Endothelial cell of umbilical vein (primary cell): ENCODE measurements around the gene ALG12.

Experiments
- CTCF ChIP-seq, 2 donors: IDR thresholded peaks; 1 replicate in 1 of 2; 2 replicates in 1 of 2; pipeline ENCODE4 v1.5.1; 2011; ENCODE audit warnings: low read length in 2 of 2, mild to moderate bottlenecking in 2 of 2, moderate library complexity in 2 of 2, control low read depth in 1 of 2, inconsistent platforms in 1 of 2, low read depth in 1 of 2; ENCODE audit not compliant: insufficient read depth in 1 of 2; ENCODE audit errors: extremely low read depth in 1 of 2
- EZH2 ChIP-seq: IDR thresholded peaks from 2 replicates; pipeline ENCODE4 v1.6.1; 2012; ENCODE audit warnings: borderline replicate concordance, low read depth, mild to moderate bottlenecking, moderate library complexity, low read length, inconsistent platforms; ENCODE audit not compliant: severe bottlenecking
- FOS ChIP-seq: IDR thresholded peaks from 2 replicates; pipeline ENCODE4 v1.6.1; 2011; ENCODE audit warnings: mild to moderate bottlenecking, low read length, moderate library complexity, borderline replicate concordance; ENCODE audit not compliant: insufficient read depth
- JUN ChIP-seq: IDR thresholded peaks from 2 replicates; pipeline ENCODE4 v1.6.1; 2011; ENCODE audit warnings: borderline replicate concordance, low read depth; ENCODE audit not compliant: insufficient read length, insufficient read depth
- MAX ChIP-seq: IDR thresholded peaks from 2 replicates; pipeline ENCODE4 v1.6.1; 2011; ENCODE audit not compliant: insufficient read depth, insufficient read length
- MYC ChIP-seq: IDR thresholded peaks from one replicate; pipeline ENCODE4 v1.6.1; 2011; ENCODE audit warnings: mild to moderate bottlenecking, low read depth, low read length
- POLR2A ChIP-seq: IDR thresholded peaks from 2 replicates; pipeline ENCODE4 v1.6.1; 2012; ENCODE audit warnings: low read depth, mild to moderate bottlenecking, control low read depth, low read length
- POLR2AphosphoS5 ChIP-seq: IDR thresholded peaks from 2 replicates; pipeline ENCODE4 v1.6.1; 2012; ENCODE audit warnings: low read depth, mild to moderate bottlenecking, control low read depth, low read length, moderate library complexity; ENCODE audit not compliant: insufficient read depth

- TF ChIP-seq POLR2A = no peak
- no peak for TF ChIP-seq EZH2
- TF ChIP-seq CTCF (IDR thresholded peaks at IDR 0.05; ENCODE audit: extremely low read depth in 1 of 2, insufficient read depth in 1 of 2, low read depth in 1 of 2, low read length in 2 of 2) = no peak
- TF ChIP-seq POLR2AphosphoS5 = no peak
- no peak for TF ChIP-seq MYC
- no peak for TF ChIP-seq JUN
- no peak for TF ChIP-seq MAX
- TF ChIP-seq FOS = no peak
Observed at GRCh38 chr22:49881856-49882255, 36.4 kb downstream of the ALG12 start.
